COLO668 (cell line): ENCODE data around the gene ADAMTS15.

ENCODE experiments used
- DNase-seq: peaks from one replicate; lab custom pipeline; 2025; ENCODE audit not compliant: unreplicated experiment; lab: John Stamatoyannopoulos, UW

The ADAMTS15 gene

DNA sequence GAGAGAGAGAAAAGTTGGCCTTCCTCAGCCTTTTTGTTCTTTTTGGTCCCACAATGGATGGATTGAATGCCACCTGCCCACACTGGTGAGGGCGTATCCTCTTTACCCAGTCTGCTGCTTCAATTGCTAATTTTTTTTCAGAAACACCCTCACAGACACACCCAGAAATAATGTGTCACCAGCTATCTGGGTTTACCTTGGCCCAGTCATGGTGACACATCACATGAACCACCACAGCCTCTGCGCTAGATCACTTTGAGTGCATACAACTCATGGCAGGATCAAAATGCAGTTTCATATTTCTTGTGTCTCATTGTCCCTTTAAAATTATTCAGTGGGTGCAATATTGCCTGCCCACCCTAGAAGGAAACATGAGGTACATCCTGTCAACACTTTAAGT lies 63.3 kb downstream of the ADAMTS15 start:
- no peak for DNase-seq

DNA sequence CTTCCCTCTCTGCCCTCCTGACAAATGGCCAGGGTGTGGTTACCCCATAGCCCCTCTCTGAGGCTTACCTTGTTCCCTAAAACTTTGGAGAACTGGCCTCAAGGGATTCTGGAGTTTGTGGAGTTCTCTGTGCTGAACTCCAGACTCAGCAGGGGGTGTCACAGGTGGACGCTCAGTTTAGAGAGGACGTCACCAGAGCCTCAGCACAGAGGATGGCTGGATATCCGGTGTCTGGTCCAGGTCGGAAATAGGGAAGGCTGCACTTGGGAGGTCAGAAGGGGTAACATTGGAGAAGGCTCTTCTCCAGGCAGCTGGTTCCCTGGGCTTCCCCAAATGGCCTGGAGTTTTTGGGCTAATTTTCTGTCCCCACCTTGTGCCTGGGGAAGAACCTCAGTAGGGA lies 64.2 kb downstream of the ADAMTS15 start:
- DNase-seq, result no peak

DNA sequence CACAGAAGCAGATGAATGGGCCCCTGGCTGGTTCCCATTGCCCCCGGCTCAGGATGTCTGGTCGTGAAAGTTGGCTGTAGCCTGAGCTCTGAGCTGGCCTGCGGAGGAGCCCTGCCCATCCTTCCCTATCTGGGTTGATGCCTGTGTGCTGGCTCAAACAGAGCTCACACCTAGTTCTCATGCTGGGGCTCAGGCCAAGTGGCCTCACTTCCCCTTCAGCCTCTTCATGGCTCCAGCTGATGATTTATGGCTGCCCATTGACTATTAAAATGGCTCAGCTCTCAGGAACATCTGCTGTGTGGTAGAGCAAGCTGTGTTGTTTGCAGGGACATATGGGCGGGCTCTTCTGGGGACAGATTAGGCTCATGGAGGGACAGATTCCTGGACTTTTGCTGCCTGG lies 64.7 kb downstream of the ADAMTS15 start:
- DNase-seq, result peak; percentile 62

DNA sequence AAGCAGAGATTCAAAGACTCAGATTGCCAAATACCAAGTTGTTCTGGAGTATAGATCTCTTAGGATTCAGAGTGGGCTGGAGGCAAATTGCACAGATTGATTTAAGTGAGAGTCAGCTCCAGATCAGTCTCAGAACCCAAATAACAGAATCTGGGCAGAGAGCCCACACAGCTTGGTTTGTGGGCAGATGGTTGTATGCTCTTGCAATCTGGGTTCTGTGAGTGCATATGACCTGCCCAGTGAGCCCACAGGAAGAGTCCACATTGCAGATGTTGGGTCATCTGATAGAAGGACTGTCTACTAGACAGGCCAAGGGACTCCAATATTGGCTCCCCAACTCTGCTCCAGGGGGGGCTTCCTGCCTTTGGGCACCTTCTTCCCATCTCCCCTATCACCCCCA lies 65.9 kb downstream of the ADAMTS15 start:
- no peak for DNase-seq

DNA sequence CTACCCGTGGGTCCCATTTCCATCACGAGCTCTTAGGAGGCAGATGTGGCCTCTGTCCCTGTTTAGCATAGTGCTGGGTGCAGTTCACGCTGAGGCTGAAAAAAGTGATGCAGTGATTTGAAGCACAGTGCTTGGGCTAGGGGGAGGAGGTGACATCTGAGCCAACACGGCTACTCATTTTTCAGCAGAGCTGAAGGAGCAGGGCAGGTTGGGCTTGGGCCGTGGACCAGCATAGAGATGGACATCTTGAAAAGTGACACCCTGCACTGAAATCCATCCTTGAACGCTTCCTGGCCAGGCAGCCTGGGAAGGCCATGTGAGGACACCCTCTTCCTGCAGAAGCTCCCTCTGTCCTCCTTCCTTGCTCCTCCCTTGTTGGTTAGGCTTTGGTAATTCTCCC lies 66.4 kb downstream of the ADAMTS15 start:
- no peak for DNase-seq

DNA sequence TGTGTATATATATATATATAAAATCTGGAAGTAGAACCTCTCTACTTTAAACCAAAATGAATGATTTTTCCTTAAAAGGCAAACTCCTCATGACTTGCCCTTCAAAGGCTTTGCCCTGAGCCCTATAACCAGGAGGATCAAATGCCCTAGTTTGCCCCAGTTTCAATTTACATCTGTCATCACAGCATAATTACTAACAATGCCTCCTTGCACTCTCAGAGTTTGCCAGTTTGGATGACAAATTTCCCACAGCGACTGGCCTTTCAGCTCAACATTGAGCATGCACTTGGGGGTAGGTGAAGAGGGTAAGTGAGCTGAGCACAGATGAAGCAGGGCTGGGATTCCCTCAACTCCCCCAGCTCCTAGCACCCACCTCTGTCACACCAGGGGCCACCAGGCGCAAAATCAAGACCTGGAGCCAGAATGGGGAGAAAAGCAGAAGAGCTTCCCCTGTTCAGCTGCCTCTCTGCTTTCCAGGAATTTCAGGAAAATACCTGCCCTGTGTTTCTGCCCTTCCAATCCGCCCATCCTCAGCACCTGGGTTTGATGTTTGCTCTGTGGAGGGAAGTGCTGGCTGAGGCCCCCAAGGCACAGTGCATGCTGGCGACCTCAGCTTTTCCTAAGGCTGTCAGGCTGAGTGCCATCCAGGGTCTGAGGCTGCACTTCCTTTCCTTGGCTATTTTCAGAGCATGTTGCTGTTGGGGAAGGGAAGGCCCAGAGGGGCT lies 67.5 kb downstream of the ADAMTS15 start:
- DNase-seq, result no peak

DNA sequence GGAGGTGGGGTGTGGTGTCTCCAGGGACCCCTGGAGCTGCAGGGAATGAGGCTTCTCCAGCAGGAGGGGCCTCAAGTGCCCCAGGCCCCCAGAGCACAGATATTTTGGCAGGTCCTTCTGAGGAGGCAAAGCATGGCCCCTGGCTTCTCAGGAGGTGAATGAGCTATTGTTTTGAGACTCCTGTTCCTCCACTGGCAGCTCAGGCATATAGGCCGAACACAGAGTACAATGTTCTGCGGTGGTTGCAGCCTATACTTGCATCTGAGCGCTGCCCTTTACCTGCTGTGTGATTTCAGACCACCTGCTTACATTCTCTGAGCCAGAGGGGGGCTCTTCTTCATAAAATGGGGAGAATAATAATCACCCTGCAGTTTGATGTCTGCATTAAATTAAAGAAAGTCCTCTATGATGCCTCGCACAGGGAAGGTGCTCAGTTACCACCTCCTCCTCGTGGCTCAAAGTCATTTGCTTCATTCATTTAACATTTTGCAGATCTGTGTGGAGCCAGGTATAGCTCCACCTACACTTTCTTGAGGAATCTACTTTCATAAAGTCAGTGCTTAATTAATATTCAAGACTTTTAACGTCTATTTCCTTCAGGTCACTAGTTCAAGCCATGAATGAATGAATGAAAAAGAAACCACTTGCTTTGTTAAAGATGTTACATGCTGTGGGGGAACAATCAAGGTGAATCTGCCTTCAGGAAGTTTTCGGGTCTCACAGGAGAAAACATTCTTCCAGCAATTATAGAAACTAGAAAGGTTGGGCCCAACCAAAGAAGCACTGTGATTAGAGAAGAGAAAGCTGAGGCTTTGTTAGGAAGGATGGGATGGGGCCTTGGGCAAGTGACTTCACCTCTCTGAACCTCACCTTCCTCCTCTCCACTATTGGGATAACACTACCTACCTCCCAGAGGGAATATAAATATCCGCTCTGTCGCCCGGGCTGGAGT lies 68.4 kb downstream of the ADAMTS15 start:
- DNase-seq, result no peak

DNA sequence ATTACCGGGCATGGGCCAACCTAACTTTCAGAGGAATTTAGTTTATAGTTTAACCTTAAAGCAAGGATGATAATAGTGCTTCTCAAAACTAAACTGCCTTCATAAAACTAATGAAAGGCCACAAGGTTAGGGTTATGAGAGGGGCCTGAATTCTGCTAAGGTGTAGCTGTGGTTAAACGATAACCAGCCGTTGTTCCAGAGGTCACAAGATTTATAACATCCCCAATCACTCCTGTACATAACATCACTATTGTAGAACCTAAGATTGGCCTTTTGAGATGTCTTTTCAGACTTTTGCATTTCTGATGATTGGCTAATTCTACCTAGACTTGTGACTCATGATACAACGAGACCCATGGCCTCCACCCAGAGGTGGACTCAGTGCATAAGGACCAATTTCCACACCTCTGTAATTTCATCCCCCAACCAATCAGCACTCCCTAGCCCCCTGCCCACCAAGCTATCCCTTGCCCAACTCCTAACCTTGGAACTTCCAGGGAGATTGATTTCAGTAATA lies 69.8 kb downstream of the ADAMTS15 start:
- DNase-seq, result no peak

DNA sequence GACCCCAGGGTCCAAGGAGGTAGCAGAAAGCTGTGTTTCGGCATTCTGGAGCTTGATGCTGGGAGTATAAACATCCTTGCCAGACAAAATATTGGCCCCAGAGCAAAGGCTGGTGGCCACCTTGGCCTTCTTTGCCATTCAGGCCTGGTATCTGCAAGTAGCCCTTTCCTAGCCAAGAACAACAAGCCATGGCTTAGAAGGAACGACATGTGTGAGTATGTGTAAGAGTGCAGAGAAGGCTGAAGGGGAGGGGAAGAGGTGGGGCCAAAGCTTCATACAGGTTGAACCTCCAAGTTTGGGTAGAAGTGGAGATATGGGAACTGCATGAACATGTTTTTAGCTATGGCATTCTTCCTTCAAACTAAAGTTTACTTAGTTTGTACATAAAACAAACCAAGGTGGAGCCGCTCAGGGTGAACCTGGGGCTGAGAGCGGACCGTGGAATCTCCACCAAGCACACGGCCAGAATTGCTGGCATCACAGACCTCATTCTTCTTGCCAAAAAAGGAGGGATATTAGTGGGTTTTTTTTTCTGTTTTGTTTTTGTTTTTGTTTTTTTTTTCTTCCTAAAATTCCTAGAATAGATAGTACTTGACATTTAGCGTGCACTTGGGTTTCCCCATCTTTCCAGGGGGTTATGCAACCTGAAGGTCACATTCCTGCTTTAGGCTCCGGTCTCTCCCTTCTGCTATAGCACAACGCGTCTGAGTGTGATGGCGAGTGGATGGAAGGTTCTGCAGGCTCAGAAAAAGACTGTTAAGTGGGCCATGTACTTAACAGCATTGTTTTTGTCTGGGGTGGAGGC lies 70.9 kb downstream of the ADAMTS15 start:
- DNase-seq, result no peak

DNA sequence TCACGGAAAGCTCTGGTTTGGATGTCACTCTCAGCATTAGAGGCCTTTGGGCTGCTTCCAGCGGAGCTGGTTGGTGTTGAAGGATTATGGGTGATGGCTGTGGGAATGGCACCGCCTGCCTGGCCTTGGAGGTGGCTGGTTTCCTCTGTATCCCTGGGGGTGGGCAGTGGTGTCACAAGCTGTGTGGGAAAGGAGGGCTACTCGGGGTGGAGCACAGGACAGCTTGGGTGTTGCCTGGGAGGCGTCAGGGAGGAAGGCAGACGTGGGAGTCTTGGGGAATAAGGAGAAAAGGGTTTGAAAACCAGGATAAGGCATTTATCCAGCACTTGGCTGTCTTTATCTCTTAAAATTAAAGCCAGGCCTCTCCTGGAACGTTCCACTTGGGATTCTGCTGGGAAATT lies 71.8 kb downstream of the ADAMTS15 start:
- no peak for DNase-seq

DNA sequence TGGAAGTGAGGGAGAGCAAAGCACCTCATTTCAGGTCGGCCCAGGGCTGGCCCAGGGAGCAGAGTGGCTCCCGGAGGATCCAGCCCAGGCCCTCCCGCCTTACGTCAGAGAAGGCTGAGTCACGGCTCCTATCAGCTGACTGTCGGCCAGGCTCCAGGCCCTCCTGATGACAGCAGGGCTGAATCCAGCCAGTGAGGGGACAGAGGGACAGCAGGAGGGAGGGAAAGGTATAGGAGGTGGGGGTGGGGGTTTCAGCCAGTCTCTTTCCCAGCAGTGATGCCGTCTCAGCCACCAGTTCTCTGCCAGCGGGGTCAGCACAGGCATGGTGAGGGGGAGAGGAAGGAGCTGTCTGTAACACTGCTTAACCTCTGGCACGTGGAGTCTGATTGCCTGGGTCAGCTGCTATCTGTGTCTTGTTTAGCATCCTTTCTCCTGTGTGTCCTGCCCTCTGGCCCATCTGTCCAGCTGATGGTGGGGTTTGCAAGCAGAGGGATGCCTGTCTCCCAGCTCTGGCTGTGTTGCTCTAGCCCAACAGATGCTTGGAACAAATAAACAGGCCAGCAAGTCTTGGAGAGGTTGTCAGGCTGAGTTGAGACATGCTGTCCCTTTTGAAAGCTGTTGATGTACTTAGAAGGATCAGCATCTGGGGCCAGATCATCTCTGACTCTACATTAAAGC lies 74.0 kb downstream of the ADAMTS15 start:
- no peak for DNase-seq

DNA sequence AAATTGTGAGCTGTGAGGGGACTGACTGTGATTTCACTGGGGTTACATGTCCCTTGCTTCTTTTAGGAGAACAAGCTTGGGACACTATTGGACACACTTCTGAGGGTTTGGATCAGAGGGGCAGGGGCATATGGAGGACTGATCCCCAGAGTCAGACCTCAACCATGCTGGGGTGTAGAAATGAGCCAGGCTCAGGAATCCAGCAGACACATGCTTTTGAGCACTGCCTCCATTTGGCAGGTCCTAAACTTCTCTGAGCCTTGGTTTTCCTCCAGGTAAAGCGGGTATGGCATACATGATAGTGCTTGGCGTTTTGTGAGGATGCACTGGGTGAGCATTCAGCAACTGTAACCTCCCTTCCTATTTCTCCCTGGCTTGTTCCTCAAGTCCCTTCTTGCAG lies 74.7 kb downstream of the ADAMTS15 start:
- no peak for DNase-seq

DNA sequence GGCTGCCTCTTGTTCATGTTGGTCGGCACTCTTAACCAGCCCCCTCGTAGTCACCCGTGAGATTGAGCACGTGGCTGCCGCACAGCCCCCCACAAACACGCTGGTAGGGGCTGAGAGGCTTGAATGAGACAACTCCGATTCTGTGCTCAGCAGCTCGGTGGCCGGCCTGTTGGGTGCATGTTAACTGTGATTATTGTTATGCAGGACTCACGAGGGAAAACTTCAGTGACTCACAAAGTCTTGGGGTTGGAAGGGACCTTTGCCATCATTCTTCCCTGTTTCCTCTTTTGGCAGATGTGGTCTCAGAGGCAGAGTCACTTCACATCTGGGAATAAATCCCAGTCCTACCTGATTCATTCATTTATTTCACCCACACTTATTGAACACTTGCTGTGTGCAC lies 75.2 kb downstream of the ADAMTS15 start:
- DNase-seq, result no peak

DNA sequence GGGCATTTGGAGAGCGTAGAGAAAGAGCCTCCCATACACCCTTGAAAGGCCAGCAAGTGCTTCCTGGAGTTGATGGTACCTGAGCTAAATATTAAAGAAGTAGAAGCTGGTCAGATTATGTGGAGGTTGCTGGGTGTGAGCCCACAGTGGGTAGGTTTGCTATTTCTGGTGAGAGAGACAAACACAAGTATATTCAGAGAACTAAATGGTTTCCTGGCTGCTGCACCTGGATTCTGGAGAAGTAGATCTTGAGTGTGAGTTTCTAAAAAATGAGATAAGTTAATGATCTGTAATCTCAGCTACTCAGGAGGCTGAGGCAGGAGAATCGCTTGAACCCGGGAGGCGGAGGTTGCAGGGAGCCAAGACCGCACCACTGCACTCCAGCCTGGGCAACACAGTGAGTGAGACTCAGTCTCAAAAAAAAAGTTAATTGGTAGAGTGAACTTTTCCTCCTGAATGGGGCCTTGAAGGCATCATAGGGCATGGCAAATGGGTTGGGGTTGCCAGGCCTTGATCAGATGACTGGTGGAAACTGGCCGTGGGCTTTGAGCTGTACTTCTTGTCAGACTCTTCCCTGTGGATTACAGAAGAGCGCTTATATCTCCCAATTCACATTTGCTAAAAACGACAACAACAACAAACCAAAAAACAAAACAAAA lies 75.8 kb downstream of the ADAMTS15 start:
- DNase-seq, result no peak

DNA sequence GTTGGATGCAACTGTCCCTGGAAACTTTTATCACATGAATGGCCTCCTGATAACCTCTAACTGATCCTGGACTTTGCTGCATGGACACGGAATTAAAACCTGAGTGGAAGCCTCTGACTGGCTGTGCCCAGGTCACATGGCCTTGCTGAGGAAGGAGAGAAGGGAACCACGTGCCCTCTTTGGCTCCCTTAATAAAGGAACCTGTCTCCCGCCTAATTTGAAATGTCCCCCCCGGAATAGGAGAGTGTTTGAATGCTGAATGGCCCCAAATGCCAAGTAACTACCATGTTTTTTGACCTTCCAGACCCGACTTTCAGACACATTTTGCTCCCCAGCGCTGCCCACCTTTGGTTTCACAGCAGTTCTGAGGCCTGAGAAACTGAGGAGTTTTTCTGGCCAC lies 76.9 kb downstream of the ADAMTS15 start:
- DNase-seq, result no peak
